GM21515 (cell line): ENCODE data around the gene CELA3A.
"Not testable (repeated sequence)": the region's sequence is repeated elsewhere in the genome, so short reads cannot be mapped to it uniquely, and the experiment has no call there.

ENCODE experiments used
- ATAC-seq: cut with Tn5 transposase; IDR thresholded peaks from one replicate; pipeline ENCODE4 v1.9.1; 2021; ENCODE audit not compliant: unreplicated experiment

CELA3A gene

DNA sequence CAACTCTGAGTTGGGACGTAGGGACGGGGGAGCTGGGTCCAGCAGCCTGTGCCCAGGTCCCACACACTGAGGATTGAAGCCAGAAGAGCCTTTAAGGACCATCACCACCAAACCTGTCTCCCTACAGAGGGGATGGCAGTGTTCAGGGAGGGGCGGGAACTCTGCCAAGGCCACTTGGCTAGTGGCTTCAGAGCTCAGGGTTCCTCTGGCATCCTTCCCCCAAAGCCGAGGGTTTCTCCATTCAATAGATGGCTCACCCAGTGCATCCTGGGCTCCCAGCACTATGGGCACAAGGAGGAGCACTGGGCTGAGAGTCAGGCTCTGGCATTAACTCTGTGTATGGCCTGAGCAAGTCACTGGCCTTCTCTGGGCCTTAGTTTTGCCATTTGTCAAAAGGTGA is 20.2 kb upstream of the CELA3A start:
- ATAC-seq = not testable (repeated sequence)

DNA sequence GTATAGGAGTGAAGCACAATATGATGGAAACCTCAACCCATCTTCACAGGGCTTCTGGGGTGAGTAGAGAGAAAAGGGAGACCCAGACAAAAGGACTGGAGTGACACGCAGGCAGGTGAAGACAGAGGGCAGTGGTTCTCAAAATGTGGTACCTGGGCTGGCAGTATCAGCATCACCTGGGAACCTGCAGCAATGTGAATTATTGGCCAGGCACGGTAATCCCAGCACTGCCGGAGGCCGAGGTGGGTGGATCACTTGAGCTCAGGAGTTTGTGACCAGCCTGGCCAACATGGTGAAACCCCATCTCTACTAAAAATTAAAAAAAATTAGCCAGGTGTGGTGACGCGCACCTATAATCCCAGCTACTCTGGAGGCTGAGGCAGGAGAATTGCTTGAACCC is 19.3 kb upstream of the CELA3A start:
- ATAC-seq = not testable (repeated sequence)

DNA sequence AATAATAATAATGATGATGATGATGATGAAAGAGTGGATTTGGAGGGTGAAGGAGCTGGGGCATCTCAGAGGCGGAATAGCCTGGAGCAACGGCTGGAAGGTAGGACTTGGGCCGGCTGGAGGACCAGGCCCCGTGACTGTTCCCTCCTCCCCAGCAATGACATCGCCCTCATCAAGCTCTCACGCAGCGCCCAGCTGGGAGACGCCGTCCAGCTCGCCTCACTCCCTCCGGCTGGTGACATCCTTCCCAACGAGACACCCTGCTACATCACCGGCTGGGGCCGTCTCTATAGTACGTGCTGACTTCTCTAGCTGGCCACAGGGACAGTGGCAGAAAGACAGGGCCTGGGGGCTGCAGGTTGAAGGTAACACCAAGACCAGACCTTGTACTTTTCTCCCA is 17.9 kb upstream of the CELA3A start:
- not testable (repeated sequence) for ATAC-seq

DNA sequence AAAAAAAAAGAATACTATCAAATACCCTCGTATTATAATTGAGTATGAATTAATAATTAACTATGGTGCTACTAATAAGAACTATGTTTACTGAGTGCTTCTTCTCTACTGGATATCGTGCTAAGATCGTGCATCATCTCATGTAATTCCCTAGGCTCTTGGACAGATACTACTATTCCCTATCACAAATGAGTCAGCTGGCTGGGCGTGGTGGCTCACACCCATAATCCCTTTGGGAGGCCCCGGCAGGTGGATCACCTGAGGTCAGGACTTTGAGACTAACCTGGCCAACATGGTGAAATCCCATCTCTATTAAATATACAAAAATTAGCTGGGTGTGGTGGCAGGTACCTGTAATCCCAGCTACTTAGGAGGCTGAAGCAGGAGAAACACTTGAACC is 15.6 kb upstream of the CELA3A start:
- ATAC-seq = not testable (repeated sequence)

DNA sequence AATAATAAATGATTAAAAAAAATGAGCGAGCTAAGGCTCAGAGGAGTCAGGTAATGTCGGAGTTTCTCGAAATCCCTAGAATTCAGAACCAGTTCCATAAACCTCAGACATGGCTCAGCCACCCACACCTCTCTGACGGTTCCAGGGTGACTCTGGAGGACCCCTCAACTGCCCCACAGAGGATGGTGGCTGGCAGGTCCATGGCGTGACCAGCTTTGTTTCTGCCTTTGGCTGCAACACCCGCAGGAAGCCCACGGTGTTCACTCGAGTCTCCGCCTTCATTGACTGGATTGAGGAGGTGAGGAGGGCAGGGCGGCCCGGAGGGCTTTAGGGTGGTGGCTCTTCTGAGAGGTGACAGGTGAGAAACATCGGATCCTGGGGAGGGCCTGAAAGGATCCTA is 15.1 kb upstream of the CELA3A start:
- not testable (repeated sequence) for ATAC-seq

DNA sequence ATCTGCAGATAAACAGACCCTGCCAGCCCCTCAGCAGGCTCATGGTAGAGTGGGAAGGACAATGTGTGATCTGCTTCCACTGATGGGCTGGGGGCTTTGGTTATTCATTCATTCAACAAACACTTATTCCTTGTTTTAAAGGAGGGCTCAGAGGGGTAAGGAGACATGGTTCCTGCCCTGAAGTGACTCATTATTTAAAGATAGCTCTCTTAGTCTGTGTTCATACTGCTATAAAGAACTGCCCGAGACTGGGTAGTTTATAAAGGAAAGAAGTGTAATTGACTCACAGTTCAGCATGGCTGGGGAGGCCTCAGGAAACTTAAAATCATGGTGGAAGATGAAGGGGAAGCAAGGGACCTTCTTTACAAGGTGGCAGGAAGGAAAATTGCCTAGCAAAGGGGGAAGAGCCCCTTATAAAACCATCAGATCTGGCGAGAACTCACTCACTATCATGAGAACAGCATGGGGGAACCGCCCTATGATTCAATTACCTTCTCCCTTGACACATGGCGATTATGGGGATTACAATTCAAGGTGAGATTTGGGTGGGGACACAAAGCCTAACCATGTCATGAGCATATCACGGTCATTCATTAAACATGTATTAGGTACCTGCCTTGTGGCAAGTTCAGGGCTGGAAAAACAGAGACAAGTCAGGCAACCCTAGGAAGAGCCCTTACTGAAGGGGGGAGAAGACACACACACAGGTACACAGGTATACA is 11.6 kb upstream of the CELA3A start:
- not testable (repeated sequence) for ATAC-seq

DNA sequence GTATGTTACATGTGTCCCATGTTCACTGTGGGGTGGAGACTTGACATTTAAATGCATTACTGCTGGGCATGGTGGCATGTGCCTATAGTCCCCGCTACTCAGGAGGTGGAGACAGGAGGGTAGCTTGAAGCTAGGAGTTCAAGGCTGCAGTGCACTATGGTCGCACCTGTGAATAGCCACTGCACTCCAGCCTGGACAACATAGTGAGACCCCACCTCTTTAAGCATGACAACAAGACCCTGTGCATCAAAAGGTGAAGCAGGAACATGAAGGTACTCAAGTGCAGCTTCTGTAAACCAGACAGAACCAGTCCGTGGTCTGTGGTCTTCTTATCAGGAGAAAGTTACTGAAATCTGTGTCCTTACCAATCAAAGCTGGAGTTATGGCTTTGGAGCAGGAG is 9.3 kb upstream of the CELA3A start:
- ATAC-seq = not testable (repeated sequence)

DNA sequence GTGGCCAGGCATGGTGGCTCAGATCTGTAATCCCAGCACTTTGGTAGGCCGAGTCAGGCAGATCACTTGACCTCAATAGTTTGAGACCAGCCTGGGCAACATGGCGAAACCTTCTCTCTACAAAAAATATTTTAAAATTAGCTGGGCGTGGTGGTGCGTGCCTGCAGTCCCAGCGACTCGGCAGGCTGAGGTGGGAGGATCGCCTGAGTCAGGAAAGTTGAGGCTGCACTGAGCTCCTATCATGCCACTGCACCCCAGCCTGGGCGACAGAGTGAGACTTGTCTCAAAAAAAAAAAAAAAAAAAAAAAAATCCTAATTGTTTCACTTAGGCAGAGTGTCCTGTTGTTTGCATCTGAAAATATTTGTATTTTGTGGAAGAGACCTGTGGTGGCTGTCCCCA is 6.7 kb upstream of the CELA3A start:
- ATAC-seq = not testable (repeated sequence)

DNA sequence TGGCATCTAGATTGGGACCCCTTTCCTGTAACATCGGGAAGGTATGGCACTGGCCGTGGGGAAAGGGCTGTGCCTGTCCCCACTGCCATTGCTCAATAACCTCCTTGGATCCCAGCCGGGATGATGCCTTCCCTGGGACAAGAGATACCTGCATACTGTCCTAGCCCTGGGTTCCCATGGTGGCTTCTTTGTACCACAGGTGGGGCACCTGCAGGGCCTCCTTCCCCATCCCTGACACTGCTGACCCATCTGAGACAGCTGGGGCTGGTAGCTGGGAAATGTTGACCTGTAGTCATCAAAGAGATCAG is 4.8 kb upstream of the CELA3A start:
- ATAC-seq = not testable (repeated sequence)

DNA sequence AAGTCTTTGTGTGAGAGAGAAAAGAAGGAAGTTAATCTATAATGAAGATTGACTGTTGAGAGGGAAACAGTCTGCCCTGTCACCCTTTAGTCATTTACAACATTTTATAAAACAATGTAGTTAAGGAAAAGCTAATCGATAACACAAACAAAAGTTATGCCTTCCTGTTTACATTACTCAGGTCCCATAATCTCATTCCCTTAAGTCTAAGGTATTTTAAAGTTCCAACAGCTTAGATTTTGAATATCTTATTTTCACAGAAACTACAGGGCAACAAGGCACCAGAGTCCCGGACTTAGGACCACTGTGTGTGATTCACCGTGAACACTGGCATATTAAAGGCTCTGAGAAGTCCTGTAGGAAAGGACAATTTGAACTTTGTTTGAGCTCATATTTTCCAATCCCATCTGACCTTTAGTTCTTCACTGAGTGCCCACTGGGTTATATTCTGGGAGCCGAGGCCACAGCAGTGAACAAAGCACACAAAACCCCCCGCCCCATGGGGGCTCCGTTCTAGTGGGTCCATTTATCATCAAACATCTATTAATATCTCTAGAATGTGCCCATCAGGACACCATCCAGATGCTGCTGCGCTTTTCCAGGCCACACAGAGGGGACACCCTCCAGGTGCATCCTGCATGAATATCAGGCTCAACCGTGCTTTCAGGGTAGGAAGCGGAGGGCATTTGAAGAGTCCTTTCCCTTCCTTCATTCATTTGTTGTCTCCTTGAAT is 3.4 kb upstream of the CELA3A start:
- not testable (repeated sequence) for ATAC-seq

DNA sequence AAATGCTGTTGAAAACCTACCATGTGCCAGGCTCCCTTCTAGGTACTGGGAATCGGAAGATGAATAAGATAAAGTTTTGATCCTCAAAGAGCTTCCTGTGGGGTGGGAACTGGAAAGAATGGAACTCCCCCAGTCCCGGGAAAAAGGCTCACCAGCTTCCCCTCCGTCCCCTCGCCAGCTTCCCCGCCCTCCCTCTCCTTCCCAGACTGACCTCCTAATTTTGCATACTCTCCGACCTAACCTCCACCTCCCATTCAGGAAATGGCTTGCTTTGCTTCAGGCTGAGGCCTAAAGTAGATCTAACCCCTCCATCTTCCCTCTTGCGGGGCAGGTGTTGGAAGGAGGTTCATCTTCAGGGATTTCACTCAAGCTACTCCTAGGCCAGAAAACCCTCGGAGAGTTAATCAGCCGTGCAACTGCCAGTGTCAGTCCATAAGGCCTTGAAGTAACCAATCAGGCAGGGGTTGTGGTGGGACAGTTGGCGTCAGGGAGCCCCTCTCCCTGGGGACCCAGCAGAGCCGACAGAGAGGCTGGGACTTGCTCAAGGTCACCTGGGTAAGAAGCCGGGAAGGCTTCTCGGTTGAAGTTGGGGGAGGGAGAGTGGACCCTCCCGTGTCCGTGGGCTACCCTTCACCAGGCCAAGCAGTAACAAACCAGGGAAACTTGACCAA is 2.7 kb upstream of the CELA3A start:
- ATAC-seq = not testable (repeated sequence)

DNA sequence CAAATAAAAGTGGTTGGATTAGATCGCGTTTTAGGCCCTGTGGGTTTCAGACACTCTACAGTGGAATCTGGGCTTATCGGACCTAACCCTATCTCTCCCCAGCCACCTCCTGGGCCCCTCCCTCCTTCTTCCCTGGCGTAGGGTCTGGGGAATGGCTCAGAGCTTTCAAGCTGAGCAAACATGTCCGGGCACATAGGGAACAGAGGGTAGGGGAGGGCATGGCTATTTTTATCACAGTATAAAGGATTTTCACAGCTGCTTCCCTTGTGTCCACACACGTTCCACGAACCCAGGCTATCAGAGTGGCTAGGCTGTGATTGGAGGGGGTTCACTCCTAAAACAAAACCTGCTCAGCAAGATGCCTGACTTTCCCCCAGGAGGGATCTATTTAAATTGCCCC is 1.8 kb upstream of the CELA3A start:
- ATAC-seq = not testable (repeated sequence)

DNA sequence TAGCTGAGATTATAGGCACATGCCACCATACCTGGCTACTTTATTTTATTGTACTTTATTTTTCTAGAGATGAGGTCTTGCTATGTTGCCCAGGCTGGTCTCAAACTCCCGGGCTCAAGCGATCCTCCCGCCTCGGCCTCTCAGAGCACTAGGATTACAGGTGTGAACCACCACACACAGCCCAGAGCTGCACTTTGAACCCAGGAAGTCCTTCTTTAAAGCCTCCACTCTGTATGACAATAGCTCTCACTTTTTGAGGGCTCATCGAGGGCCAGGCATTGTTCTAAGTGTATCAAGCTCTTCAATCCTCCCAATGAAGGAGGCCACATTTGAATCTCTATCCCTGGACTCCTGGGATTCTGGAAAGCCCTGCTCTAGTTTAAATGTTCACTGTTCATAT is 1.0 kb downstream of the CELA3A start:
- ATAC-seq = not testable (repeated sequence)

DNA sequence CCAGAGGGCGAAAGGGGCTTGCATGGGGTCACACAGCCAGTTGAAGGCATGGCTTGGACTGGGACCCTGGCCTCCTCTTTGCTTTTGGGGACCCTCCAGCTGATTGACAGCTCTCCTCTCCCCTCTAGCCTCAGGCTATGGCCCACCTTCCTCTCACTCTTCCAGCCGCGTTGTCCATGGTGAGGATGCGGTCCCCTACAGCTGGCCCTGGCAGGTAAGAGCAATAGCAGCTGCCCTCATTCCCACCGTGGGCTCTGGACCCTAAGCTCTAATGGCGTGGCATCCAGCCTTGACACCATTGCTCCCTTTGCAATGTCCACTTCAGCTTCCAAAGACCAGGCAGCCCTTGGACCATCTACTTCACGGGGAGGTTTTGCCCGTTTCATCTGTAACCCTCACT is 1.4 kb downstream of the CELA3A start:
- ATAC-seq = not testable (repeated sequence)

DNA sequence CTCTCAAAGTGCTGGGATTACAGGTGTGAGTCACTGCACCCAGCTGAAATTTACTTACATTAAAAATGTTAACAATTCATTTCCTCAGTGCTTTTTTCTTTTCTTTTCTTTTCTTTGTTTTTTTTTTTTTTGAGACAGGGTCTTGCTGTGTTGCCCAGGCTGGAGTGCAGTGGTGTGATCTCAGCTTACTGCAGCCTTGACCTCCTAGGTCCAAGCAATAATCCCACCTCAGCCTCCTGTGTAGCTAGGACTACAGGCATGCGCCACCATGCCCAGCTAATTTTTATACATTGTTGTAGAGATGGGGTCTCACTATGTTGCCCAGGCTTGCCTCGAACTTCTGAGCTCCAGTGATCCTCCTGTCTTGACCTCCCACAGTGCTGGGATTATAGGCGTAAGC is 2.5 kb downstream of the CELA3A start:
- ATAC-seq = not testable (repeated sequence)

DNA sequence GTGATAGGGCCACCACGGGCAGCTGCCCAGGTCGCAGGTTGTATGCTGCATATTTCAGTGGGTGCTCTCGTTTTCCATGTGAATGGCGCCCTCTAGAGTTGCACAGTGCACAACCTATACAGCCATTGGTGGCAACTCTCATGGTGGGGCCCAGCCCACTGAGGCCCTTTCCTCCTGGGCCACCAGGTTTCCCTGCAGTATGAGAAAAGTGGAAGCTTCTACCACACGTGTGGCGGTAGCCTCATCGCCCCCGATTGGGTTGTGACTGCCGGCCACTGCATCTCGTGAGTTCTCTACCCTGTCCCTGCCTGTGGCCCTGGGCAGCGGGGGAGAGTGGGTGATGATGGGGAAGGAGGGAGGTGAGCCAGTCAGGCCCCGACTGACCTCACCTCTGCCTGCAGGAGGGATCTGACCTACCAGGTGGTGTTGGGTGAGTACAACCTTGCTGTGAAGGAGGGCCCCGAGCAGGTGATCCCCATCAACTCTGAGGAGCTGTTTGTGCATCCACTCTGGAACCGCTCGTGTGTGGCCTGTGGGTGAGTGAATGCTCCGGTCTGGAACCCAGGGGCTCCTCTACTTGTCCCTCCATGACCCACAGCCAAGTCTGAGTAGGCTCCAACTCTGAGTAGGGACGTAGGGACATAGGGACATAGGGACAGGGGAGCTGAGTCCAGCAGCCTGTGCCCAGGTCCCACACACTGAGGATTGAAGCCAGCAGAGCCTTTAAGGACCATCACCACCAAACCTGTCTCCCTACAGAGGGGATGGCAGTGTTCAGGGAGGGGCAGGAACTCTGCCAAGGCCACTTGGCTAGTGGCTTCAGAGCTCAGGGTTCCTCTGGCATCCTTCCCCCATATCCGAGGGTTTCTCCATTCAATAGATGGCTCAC is 4.0 kb downstream of the CELA3A start:
- not testable (repeated sequence) for ATAC-seq

DNA sequence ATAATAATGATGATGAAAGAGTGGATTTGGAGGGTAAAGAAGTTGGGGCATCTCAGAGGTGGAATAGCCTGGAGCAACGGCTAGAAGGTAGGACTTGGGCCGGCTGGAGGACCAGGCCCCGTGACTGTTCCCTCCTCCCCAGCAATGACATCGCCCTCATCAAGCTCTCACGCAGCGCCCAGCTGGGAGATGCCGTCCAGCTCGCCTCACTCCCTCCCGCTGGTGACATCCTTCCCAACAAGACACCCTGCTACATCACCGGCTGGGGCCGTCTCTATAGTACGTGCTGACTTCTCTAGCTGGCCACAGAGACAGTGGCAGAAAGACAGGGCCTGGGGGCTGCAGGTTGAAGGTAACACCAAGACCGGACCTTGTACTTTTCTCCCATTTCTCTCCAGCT is 5.3 kb downstream of the CELA3A start:
- ATAC-seq = not testable (repeated sequence)

DNA sequence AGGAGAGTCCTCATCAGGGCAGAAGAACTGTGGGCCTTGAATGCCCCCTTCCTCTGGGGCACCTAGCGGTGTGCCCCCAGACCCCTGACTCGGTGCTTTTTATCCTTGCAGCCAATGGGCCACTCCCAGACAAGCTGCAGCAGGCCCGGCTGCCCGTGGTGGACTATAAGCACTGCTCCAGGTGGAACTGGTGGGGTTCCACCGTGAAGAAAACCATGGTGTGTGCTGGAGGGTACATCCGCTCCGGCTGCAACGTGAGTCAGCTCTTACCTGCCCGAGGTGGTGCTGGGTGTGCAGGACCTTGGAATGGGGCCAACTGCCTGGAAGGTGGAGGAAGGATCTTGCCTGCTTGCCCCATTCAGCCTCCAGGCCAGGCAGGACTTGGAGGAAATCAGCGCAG is 5.8 kb downstream of the CELA3A start:
- not testable (repeated sequence) for ATAC-seq

DNA sequence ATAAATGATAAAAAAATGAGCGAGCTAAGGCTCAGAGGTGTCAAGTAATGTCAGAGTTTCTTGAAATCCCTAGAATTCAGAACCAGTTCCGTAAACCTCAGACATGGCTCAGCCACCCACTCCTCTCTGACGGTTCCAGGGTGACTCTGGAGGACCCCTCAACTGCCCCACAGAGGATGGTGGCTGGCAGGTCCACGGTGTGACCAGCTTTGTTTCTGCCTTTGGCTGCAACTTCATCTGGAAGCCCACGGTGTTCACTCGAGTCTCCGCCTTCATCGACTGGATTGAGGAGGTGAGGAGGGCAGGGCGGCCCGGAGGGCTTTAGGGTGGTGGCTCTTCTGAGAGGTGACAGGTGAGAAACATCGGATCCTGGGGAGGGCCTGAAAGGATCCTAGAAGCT is 8.1 kb downstream of the CELA3A start:
- not testable (repeated sequence) for ATAC-seq

DNA sequence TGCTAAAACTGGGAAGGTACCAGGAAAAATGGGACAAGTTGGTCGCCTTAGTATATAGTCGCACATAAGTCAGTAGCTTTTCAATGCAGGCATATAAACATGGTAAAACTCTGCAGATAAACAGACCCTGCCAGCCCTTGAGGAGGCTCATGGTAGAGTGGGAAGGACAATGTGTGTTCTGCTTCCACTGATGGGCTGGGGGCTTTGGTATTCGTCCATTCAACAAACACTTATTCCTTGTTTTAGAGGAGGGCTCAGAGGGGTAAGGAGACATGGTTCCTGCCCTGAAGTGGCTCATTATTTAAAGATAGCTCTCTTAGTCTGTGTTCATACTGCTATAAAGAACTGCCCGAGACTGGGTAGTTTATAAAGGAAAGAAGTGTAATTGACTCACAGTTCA is 11.3 kb downstream of the CELA3A start:
- not testable (repeated sequence) for ATAC-seq
